GM21447 (cell line): Measurements from ENCODE around the gene AUTS2.
"Not testable (repeated sequence)": the region's sequence is repeated elsewhere in the genome, so short reads cannot be mapped to it uniquely, and the experiment has no call there.

Experiments used
- ATAC-seq: cut with Tn5 transposase; IDR thresholded peaks from one replicate; pipeline ENCODE4 v1.9.1; 2021; ENCODE audit not compliant: unreplicated experiment

Gene AUTS2

DNA sequence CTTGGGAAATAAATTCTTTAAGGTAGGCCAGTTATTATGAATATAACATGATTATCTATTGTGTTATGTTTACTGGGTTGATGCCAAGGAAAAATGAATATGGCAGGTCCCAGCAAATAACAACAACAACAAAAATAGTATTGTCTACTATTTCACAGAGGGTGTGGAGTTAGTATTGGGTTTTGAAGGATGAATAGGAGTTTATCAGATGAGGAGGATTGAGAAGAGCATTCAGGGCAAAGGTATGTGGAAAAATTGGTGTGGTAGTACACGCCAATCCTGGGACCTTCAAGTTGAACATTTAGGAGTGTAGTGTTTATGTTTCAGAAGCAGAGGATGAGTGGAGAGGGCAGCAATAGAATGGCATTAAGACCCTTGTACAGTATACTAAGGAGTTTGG lies 671.9 kb downstream of the AUTS2 start:
- no peak for ATAC-seq

DNA sequence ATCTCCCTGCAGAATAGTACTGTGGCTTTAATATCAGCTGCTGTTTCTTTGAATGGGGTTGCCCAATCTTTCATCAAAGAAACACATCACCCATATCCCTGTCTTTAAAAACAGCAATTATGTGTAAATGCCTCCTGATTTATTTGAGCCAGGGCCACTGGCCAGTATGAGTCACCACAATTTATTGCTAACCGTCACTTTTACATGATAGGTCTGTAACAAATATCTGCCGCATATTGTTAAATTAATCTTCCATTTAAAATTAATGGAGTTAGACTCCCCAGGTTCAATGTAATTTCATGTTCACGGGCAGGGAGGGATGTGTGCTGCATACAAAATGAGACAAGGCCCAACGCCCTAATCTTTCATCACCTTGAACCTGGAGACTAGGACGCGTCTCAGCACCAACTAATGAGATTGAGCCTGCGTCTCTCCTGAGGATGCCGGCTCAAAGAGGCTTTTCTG lies 673.4 kb downstream of the AUTS2 start:
- no peak for ATAC-seq

DNA sequence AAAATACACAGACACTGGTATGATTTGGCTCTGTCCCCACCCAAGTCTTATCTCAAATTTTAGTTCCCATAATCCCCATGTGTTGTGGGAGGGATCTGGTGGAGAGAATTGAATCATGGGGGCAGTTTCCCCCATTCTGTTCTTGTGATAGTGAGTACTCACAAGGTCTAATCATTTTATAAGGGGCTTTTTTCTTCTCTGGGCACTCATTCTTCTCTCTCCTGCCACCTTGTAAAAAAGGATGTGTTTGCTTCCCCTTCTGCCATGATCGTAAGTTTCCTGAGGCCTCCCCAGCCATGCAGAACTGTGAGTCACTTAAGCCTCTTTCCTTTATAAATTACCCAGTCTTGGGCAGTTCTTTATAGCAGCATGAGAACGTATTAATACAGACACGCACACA lies 677.3 kb downstream of the AUTS2 start:
- not testable (repeated sequence) for ATAC-seq

DNA sequence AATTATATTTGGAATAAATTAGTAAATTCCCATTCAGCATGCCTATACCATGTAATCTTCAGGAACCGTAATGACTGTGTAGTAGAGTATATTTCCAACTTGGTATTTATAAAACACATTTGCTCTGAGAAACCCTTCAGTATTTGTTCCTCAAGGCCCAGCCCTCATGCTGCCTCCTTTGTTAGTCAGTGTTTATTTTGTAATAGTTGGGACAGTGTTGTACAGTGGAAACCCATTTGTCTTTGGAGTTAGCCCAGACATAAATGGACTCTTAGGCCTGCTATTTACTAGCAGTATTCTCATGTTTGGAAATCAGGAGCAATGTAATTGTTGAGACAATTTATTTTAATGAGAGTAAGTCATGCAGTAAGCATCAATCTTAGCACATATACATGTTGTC lies 686.9 kb downstream of the AUTS2 start:
- ATAC-seq, result no peak

DNA sequence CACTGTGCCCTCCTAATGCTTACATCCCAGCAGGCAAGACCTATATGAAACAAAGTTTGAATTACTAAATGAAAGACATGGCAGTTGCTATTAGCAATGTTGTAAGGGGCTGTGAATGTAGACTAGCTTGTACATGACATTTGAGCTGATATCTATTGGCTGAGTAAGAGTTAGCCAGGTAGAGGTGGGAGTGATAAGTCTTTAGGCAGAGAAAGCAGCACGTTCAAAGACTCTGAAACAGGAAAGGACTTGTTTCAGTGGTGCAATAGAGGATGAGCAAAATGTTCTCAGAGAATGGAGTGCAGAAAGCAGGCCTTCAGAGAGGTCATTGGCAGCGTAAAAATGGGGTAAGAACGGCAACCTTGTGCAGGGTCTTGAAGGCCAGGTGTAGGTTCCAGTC lies 687.6 kb downstream of the AUTS2 start:
- ATAC-seq, result no peak

DNA sequence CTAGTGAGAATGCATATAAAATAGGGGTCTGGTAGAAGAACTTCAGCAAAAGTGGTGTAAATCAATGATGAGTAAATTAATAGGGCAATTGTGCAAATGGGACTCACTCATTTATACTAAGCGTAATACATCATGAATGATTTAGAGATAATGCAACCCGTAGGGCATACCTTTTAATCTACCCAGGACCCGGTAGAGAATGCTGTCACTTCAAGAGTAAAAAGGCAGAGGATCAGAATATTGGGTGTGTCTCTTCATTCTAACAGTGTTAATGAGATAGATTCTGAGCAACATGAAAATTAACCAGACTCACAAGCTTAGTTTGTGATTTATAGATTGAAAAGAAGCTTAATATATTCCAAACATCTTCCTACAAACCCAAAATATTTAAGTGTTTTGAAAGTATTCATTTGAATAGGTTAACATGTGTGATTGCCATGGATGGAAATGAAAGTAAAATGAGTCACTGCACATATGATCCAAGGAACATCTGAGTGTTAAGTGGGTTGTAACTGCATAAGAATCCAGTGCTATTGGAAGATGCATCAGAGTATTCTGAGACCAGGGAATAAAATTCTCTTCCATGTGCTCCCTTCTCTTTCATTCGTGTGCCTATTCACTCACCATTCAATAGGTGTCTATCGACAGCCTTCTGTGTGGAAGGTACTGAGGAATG lies 690.6 kb downstream of the AUTS2 start:
- no peak for ATAC-seq

DNA sequence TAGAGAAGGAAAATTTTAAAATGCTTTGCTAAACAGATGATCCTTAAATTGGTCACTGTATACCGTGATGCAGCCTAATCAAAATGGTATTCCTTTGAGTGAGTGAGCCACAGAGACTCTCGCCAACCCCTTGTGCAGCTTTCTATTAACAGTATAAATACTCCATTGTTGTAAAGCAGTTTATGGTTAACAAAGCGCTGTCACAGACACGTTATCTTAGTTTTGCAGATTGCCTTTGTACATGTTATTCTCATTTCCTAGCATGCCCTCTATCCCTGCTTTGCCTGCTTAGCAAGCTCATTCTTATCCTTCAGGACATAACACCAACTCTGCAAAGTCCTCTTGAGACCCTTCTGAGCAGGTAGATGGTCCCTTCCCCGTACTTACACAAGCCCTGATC lies 694.4 kb downstream of the AUTS2 start:
- no peak for ATAC-seq

DNA sequence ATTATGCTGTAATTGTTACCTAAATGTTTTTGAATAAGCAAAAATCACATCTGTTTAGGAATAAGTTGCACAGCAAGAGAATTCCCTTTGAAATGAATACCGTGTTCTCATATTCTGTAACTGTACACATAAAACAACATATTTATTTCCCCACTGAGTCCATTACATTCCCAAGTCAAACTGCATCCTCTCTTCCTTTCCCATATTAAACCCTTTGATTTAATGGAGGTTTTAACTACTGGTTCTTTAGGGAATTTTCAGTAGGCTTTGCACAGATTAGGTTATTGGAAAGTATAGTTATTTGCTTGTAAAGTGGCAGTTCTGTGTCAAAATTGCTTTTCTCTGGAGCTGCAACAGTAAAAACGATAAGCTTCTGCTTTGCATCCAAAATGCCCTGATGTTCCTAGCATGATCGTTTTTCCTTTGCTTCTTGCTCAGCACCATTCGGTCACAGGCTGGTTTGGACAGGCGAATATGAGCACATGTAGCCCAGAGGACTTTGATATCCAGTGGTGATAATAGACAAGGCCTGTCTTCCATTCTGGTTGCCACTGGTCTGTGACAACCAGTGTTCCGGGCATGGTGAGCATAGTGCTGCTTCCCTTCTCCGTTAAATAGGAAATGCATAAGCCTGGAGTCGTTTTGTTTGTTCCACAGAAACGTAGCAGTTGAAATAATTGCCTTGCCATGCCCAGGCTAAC lies 696.1 kb downstream of the AUTS2 start:
- ATAC-seq, result no peak

DNA sequence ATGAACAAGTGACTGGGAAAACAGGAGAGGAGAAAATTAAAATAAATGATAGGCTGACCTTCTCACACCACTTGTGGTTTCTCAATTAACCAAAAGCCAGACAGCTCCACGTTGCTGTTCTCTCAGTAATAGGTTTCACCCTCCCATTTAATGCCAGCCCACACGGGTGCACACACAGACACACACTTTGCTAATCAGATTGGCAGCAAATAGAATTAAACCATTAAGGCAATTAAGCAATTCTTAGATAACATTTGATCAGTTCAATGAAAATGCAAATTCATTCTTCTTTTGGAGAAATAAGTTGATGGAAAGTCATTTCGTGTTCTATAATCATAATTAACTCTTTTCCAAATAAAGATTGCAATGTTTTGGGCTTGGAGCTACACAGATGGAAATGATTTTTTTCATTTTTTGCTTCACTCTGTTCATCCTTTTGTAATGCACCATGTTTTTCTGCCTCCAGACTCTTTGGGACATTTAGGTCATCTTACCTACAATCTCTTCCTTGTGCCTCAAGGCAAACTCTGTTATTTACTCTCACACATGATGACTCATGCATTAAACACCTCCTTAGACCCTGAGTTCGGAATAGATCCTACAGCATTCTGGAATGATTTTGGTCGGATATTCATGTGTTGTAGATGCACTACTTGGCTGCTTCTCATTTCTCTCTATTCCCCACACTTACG lies 700.7 kb downstream of the AUTS2 start:
- no peak for ATAC-seq

DNA sequence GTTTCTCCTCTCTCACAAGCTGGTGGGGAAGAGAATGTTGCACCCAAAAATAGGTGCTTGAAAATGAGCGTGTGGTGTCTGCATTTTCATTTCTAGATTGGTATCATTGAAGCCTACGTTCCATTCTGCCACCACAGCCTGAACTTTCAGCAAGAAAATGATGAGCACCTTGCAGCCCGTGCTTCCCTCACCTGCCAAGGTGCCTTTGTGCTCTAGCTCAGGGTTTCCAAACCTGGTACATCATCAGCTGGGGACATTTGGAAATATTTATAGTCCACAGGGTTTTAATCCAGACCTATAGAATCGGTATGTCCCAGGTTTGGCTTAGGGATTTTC lies 701.2 kb downstream of the AUTS2 start:
- no peak for ATAC-seq

DNA sequence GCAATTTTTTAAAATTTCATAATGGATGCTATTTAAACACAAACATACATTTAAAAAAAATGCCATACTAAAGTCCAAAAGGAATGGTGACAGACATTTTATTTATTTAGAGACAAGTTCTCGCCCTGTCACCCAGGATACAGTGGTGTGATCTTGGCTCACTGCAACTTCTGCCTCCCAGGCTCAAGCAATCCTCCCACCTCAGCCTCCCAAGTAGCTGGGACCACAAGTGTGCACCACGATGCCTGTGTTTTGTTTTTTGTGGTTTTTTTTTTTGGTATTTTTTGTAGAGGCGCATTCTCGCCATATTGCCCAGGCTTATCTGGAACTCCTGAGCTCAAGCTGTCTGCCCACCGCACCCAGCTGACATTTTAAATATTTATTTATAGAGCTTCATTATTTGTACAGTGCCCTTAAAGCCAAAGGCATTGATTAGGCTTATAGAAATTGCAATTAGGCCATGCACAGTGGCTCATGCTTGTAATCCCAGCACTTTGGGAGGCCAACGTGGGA lies 703.5 kb downstream of the AUTS2 start:
- no peak for ATAC-seq

DNA sequence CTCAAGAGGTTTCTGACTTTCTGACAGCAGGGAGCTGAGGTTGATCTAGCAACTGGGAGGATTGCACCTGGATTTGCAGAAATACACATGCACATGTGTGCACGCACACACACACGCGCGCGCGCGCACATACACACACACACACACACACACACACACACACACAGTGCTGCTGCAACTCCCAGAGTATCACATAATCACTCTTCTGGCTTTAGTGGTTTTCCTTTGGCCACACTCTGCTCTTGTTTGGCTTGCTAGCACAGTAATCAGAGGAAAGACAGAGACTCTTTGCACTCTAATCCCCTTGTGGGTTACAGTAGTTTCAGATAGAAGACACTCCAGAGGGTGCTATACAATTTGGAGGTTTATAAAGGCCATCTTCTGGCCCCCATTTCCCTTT lies 705.0 kb downstream of the AUTS2 start:
- ATAC-seq, result no peak

DNA sequence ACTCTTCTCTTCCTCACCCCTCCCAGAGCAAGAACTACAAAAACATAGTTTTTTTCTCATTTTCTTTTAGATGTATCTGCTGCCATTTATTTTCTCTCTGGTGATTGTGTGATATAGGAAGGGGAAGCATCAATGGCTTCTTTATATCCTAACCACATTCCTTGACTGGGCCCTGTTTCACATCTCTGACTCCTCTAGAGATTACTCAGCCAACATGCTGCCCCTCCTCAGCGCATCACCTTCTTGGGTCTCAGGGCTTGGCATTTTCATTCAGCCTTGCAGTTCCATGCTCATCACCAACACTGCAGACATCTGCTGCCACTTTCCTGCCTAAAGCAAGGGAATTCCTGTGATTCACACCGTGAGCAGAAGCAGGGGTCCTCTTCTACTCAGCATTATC lies 705.5 kb downstream of the AUTS2 start:
- ATAC-seq, result no peak

DNA sequence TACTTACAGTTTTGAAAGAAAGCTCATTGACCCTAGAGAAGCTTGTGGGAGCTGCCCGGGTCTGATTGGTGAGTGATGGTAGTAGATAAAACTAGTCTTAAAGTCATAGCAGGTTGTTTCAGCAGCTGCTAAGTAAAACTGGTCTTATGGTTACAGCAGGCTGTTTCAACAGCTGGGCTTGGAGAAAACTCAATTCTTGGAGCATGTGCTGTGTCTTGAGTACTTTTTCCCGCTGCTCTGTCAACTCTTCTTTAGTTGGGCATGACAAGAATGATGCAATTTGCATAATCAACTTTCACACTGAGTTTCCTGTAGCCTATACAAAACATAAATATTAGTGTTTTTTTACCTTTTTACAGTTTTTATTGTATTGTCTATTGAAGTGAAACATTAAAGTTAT lies 707.9 kb downstream of the AUTS2 start:
- no peak for ATAC-seq

DNA sequence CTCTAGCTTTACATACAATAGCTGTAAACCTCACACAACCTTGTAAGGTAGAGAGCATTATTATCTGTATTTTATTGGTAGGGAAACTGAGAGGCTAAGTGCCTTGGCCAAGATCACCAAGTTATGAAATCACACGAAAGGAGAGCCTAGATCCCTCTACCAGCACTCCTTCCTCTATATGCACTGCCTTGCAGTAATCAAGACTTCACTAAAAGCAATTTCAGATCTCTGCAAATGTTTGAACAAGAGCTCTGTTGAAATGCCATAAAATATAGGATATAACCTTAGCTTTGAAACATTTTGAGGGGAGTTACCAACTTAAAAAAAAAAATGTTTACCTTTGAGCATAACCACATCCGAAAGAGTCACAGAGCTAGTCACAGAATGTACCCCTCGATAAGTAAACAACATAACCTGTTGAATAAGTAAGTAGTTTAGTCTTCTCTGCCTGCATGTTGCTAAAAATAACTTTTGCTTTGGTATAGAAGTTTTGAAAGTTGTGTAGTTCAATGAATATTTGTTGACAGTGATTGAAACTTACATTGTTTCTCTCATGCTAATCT lies 709.4 kb downstream of the AUTS2 start:
- no peak for ATAC-seq

DNA sequence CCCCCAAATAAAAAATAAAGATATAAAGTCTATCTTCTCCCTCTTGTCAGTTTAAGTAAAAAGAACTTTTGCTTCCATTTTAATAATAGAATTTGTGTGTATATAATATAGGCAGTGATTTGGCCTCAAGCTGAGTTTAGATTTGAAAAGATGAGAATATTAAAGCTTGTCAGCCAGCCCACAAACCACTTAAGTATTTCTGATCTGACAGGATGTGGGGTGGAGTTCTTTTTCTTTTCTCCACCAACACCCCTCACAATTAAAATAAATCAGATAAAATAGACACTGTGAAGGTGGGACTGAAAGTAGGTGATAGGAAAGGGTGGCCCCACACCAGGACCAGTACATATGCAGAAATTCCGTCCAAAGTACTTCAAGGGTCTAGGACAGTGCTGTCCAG lies 714.1 kb downstream of the AUTS2 start:
- ATAC-seq, result no peak

DNA sequence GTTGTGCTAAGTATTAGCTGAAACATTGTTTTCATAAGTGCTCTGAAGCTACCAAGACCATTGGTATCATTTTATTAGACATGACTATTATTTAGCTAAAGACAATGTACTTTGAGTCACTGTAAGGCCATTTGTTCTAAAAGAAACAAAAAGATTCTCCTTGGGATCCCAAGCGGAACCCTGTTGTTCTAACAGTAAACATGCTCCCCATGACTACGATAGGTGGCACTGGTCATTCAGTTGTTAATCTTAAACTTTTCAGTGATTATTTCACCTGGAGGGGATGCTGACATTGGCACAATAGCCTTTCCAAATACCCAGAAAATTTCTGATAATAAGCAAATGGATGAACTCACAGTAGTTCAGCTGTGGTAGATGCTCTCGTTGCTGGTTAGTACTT lies 715.0 kb downstream of the AUTS2 start:
- ATAC-seq, result no peak

DNA sequence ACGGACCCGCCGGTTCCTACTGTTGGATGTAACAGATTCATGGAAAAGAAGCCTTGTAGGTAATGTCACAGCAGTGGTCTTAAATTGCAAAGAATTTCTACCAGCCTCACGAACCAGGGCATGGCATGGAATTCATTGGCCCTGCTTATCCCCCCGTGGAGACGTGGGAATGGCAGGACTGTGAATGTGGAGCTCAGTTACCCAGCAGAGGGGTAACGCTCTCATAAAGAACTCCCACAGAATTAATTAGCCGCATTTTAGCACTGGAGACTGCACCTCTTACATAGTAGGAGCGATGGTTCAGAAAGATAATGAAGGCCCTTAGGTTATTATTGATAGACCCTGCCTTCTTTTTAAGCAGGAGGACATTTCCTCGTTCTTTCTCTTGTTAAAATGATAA lies 715.4 kb downstream of the AUTS2 start:
- no peak for ATAC-seq

DNA sequence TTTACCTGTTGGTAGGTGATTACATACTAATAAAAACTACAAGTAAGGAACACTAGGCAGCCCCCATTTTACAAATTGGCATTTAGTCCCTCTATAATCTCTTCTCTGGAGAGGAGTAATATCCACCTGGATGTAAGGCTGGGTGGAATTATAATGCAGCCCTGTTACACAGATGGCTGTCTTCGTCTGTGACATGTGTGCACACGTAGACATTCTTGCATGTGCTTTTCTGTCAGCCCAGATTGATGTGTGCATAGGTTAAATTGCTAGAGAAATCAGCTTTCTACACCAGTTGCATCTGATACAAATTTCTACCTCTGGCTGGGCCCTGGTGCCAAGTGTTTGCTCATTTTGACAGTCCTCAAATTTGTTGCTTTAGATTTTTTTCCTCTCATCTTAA lies 715.9 kb downstream of the AUTS2 start:
- ATAC-seq, result no peak

DNA sequence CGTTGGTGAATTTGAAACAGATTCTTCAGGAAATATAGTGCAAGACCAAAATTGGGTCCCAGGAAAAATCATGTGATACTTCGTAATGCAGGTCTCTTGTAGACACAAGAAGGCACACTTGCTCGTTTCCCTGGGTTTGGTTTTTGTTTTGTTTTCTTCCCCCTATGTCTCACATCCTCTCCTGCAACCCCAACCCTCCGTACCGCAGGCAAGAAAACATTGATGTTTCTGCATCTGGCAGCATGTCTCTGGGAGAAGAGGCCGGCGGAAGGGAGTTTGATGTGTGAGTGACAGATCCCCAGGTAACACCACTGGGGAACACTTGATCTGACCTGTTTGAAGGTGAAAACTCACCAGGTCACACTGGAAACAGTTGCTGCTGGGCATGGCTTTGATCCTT lies 718.5 kb downstream of the AUTS2 start:
- no peak for ATAC-seq

DNA sequence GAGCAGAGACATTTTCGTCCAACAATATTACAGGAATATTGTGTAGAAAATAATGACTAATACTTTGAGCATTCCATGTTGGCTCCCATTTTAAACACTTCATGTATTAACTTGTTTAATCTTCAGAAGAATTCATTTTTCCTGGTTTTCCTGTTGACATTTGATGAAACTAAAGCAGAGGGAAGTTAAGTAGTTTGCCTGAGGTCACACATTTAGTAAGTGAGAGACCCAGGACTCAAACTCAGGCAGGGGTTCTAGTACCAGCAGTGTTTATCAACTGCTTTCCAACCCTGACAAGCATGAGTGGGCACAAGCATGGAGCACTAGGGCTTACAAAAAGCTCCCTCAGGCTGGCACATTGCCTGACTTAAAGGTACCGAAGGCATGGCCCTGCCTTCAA lies 719.1 kb downstream of the AUTS2 start:
- ATAC-seq, result no peak

DNA sequence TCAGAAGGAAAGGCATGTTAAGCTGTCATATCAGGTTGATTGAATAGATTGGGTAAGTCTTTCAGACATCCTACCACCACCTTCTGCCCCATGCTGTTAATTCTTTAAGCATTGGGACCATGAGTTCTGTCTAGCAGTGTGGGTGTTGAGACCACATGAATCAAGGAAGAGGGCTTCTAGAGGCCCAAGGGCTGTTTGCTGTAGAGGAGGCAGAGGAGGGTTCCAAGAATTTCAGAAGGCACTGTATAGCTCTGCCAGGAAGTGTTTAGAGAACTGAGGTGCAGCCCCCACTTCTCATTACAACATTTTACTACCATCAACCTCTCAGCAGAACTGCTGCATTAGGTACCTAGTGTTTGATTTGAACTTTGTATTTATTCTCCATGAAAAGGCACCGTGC lies 720.2 kb downstream of the AUTS2 start:
- no peak for ATAC-seq
